Epidermal melanocyte (primary cell): ENCODE results near the gene KCNQ4.

Experiments
- DNase-seq: peaks from one replicate; pipeline ENCODE4 v3.0.0; 2011; ENCODE audit warnings: low spot score; ENCODE audit not compliant: insufficient read length

Gene KCNQ4

DNA sequence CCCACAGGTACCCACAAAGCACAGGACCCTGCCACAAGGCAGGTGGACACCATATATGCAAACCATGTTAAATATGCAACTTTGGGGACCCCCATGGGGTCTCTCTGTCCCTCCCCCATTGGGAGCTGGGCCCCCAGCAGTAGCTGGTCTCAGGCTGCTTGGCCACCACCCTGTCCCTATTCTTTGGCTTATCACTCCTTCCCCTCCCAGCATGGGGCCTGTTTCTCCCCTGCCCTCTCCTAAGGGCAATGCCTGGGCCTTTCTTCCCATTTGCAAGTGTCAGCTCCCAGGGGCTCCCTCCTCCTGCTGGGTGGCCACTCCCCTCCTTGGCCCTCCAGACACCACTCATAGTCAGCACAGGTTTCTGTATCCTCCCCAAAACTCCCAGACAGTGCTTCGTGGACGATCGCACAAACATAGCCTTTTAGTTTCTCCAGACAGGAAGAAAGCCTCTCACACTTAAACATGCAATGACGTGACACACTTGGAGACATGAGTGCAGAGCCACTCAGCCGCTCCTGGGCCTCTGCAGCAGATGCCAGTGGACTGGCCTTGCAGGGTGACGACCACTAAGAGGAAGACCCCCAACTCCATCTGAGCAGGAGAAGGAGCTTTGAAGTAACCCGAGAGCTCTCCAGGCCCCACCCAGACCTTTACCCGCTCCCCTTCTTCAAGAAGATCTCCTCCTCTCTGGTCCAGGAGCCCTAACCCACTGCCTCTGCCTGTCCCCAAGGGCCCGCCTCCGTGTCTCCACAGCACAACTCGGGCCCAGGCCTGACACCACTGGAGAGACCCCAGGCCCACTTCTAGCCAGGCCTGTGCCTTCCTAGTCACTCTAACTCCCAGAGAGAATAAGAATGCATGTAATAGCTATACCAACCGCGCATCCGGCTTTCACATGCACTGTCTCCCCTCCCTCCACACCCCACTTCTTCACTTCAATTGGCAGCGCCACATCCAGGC lies 55.7 kb downstream of the KCNQ4 start:
- DNase-seq = no peak

DNA sequence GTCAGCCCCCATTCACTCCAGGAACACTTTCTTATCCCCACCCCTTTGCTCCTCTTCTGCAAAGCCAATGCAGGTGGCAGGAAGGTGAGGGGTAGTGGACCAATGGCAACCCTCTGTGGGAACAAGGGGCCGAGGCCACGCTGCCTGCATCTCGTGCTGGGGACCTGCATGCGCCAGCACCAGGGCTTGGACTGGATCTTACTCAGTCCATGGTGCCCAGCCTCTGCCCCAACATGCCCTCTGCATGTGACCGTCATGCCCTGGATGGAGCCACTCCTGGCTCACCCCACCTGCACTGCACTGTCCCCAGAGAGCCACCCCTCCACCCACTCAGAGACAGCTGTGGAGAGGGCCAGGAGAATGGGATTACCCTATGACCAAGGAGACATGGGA lies 56.4 kb downstream of the KCNQ4 start:
- DNase-seq = no peak

DNA sequence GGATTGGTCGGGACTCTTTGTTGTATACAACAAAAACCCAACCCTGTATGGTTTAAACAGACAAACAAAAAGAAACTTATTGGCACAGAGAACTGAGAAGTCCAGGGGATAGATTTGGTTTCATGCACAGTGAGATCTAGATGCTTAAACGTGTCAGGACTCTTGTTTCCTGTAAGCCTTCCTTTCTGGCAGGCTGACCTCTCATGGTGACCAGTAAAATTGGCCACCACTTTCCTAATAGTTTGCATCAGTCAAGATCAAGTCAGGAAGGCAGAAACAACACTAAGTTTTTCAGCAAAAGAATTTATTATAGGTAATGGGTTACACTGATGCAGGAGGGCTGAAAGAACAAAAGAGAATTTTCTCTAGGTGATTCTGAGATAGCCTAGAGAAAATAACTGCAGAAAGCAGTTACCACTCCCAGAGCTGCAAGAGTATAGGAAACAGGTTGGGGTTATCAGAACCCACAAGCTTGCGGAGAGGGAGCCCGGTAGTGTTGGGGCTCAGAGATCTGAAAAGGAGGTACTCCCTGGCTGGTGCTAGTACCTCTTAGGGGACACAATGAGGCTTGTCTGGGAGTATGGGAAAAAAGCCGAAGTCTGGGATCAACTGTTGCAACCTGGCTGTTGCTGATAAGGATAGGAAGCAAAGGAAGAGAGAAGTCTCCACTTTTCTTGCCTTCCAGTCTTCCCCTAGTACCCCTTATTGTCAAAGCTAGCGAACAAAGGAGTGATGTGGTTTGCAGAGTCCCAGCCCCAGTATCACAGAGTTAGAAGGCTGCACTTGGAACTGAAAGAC lies 57.1 kb downstream of the KCNQ4 start:
- no peak for DNase-seq

DNA sequence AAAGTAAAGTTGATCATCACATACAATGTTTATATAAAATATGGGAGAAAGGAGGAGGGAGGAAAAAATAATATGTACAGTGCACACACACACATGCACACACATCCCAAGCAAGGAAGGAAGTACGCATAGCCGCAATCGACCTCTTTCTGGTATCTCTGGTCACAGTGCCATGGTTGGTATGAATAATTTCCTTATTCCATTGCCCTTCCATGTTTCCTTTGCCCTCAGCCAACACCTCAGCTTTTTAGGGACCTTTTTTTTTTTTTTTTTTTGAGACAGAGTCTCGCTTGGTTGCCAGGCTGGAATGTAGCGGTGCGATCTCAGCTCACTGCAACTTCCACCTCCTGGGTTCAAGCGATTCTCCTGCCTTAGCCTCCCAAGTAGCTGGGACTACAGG lies 58.0 kb downstream of the KCNQ4 start:
- DNase-seq = peak; percentile 15

DNA sequence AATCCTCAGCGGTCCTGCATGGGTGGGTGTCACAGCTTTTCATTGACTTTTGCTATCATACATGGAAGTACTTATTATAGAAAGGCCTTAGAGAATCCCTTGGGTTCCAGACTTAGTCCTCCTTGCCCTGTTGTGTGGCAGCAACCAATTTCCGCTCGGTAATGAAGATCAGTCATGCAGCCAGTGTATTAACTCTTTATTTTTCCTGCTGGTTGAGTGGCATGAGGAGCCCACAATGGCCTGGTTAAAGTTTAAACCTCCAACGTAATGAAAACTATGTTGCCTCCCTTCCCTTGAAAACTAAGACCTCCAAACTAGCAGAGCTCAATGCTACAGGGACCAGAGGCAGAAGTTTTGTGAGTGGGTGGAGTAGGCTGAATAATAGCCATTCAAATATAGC lies 58.6 kb downstream of the KCNQ4 start:
- no peak for DNase-seq

DNA sequence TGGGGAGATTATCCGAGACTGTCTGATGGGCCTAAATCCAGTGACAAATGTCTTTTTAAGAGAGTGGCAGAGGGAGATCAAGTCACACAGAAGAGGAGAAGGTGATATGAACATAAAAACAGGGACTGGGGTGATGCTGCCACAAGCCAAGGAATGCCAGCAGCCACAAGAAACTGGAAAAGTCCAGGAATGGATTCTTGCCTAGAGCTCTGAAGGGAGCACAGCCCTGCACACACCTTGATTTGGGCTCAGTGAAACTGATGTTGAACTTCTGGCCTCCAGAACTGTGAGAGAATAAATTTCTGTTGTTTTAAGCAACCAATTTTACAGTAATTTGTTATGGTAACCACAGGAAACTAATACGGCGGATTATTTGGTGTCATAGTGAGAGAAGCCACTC lies 59.1 kb downstream of the KCNQ4 start:
- peak; percentile 9 for DNase-seq

DNA sequence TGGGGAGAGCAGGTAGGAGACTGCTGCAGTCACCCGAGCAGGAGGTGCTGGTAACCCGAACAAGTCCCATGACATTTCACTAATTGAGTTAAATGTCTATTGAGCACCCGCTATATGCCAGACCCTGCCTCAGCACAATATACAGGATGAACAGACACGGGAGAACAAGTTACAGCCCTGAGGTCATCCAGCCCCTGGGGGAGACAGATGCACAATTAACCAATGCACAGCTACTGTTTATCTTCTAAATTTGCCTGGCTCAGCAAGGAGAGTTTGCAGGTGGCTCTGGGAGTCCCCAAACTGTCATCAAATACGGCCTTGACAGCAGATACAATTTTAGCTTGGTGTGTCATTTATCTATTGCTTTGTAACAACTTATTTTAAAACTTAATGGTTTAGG lies 60.5 kb downstream of the KCNQ4 start:
- DNase-seq = peak; percentile 2

DNA sequence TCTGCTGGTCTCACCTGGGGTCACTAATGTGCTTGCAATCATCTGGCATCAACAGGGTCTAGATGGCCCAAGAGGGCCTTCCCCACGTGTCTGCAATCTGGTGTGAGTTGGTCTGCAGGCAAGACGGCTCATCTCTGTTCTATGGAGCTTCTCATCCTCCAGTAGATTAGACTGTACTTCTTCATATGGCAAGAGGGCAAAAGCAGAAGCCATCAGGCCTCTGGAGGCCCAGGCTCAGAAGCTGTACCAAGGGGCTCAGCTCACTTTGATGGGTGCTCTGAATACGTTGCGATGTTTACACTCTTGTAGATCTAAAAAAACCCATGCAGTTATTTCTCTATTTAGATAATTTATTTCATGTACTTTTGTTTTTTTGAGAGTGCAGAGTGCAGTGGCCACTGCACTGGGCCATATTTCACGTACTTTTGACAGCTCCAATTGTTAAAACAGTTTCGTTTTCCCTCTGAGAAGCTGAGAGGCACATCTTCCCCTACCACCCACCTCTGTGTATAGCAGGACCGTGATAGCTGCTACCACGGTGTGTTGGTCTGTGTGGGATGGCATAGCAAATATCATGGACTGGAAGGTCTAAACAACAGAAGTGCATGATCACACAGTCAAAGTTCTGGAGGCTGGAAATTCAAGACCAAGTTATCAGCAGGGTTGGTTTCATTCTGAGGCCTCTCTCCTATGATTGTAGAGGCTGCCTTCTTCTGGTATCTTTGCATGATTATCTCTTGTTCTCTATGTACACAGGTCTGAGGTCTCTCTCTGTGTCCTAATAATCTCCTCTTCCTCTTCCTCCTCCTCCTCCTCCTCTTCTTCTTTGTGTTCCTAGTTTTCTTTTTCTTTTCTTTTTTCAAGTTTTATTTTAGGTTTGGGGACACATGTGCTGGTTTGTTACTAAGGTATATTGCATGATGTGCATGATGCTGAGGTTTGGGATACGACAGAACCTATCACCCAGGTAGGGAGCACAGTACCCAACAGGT lies 61.6 kb downstream of the KCNQ4 start:
- no peak for DNase-seq

DNA sequence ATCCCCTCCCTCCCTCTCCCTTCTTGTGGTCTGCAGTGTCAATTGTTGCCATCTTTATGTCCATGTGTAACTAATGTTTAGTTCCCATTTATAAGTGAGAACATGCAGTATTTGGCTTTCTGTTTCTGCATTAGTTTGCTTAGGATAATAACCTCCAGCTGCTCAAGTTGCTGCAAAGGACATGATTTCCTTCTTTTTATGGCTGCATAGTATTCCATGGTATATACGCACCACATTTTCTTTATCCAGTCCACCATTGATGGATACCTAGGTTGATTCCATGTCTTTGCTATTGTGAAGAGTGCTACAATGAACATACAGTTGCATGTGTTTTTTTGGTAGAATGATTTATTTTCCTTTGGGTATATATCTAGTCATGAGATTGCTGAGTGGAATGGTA lies 62.3 kb downstream of the KCNQ4 start:
- no peak for DNase-seq

DNA sequence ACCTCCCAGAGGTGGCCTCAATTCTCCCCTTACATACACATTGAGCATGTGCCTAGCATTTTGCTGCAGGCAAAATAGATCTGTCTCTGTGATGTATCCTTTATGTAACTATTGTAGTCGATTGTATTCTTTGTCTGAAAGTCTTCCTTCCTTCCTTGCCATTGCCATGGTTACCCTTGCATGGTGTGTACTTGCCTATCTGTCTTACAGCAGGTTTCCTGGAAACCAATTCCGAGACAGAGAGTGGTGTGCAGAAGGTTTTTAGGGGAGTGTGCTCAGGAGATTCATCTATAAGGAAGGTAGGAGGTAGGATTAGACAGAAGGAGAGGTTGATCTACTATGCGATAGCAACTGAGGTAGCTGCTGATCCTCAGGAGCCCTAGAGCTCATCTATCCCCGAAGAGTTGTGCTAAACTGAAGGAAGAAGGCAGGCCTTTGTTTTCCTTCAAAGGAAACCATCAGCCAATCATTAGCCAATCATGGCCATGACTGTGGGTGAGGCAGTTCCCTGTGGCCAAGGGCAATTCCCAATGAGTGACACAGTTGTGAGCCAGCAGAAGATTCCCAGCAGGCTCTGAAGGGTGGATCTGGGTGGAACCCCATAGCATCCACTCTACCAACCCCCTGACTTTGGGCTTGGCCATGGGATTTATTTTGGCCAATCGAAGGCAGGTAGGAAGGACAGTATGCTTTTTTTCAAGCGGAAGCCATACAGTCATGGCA lies 63.6 kb downstream of the KCNQ4 start:
- DNase-seq = no peak

DNA sequence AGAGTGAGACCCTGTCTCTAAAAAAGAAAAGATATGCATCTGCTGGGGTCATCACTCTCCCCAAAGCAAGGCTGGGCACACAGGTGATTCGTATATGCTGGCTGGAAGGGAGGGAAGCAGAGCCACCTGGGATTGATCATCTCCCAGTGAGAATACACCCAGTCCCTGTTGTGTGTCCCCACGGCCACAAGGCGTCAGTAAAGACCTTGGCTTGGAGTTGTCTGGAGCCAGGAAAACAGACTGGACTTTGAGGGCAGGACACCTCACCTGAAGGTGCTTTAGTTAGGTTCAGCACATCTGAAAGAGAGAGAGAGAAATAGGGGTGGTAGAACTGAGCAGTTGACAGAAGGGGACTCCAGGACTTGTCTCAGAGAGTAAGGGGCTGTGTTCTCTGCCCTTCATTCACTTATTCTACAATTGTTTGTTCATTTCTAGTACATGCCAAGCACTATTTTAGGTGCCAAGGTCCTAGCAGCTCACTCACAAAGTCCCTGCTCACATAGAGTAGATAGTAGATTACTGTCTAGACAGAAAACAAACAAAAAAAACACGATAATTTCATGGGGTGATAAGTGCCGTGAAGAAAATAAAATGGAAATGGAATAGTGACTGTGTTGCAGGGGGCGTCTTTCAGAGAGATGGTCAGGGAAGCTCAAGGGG lies 65.1 kb downstream of the KCNQ4 start:
- peak; percentile 65 for DNase-seq

DNA sequence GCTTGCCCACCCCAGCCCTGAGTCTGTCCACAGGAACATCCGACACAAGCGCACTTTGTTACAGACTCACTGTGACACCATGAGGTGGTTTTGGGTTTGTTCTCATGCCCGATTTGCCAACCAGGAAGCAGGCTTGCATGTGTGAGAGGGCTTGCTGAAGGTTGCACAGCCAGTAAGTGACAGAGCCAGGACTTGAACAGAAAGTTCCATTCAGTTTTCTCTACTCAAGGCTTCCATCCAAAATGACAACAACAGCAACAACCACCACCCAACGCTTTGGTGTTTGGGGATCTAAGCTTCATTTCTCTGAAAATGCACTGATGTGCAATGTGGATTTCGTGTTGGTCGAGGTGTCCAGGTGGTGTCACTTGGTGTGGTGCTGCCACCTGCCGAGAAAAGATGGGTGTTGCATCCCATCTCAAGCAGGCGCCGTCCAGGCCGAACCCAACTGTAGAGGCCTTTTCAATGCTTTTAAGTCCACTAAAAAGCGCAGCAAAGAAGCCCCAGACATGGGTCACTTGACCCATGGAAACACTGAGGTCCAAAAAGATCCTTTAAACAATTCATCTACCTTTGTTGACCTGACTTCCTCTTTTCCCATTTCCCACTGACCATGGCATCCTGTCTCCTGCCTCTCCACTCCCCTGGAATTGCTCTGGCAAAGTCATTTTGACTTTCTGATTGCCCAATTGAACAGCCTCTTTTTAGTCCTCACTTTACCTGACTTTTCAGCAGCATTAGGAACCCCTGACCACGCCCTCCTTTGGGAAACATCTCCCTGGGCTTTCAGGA lies 66.4 kb downstream of the KCNQ4 start:
- peak; percentile 54 for DNase-seq

DNA sequence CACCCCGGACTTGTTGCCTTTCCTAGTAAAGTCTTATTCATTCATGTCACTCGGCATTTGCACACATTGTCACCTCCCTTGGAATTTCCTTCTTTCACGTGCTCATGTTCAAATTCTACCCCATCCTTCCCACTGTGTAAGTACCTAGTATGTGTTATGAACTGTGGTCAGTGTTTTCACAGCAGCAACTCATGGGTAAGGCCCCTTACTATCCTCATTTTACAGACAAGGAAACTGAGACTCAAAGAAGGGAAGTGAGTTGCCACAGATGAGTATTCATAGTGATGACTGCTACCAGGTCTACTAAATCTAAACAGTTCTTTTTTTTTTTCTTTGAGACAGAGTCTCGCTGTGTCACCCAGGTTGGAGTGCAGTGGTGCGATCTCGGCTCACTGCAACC lies 68.1 kb downstream of the KCNQ4 start:
- DNase-seq = no peak

DNA sequence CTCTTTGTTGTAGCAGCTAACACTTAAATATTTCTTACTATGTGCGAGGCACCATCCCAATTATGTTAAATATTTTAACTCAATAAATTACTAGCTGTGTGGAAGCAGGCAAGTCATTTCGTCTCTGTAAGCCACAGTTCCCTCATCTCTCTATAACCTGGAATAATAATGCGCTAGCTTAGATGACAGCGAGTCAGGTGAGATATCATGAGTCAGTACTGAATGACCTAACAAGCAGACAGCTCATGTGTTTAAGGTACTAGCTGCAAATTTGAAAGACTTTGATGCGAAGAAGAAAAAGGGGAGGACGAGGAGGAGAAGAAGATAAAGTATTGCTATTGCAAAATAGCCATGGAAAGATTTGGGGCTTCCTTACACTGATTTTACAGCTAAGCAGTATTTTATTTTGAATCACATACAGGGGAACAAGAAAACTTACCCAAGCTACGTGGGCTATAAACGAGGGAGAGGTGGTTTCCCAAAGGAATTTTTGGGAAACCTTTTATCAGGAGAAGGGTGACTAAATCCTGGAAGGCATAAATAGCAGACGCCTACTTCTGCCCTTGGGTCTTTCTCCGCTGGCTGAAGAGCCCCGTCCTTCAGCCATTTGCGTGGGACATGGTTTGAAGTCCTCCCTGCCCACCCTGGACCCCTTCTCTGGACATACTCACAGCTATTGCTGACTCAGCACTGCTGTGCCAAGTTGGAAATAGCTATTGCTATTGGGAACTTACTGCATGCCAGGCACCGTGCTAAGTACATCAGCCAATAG lies 69.7 kb downstream of the KCNQ4 start:
- no peak for DNase-seq

DNA sequence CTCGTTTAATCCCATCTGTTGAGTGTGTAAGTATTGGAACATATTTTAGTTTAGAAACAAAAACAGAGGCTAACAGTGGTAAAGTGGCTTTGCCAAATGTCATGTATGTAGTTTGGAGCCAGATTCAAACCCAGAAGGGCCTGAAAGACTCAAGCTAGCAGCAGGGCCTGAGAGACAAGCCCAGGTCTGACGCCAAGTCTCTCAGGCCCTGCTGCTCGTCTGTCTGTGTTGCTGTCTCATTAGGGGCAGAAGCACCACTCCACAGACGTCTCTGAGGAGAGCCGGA lies 70.2 kb downstream of the KCNQ4 start:
- no peak for DNase-seq

DNA sequence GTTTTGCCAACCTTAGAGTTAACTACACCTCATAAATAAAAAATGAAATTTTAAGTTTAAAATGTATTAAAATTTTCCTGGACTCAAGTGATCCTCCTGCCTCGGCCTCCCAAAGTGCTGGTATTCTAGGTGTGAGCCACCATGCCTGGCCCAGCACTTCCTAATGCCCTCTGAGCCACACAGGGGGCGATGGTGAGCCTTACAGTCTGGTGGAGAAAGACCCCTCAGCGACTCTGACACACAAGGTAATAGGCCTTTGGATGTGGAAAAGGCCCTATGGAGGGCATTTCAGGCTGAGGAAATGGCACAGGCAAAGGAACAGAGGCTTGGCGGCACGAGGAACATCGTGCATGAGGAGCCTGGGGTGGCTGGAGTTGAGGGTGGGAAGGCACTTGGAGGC lies 71.9 kb downstream of the KCNQ4 start:
- DNase-seq = no peak

DNA sequence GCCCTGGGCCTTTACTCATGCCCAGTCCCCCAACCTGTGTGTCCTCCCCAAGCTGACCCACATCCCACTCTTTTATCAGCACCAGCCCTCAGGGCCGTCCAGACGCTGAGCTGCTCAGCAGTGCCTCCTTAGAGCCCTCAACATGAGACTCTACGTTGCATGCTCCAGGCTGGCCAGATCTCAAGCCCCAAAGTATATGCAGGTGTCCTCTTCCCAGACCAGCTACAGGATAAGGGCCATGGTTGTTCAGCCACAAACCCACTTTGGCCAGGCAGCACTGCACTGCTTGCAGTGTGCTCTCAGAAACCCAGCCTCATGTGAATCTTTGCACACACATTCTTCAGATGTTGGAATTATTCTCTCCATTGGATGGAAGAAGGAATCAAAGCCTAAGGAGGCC lies 72.5 kb downstream of the KCNQ4 start:
- no peak for DNase-seq

DNA sequence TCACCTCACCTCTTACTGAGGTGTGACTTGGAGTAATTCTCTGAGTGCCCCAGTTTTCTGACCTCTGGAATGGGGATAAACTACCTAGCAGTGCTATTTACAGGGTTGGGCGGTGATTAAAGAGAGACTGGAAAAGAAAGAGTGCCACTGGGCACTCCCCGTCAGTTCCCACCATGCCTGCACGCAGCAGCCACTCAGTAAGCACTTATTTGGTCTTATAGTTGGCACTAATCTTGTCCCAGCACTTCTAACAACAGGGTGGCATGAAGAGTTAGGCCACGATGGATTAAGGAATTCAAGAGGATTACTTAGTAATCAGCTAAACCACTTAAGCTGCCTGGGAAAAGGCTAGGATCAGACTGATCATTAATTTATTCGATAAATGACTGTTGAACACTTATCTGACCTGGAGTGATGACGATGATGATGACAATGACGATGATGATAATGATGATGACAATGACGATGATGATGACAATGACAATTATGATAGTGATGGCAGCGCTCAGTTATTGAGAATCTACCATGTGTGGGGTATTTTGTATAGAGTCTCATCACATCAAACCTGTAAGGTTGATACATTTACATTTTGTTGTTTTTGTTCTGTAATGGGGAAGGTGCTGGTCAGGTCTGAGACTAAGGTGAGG lies 73.2 kb downstream of the KCNQ4 start:
- DNase-seq = no peak
